Esophagus squamous epithelium (tissue), 5 donors: ENCODE data around the gene FBXO41. TPM values are rescaled to one million over a fixed set of nuclear protein-coding genes. Genes with fewer than 3 reads are reported as not detected.
A peak's percentile ranks its signal among the peaks of the same experiment; 100 is the strongest.

Experiments used
- DNase-seq: peaks from one replicate; lab custom pipeline; 2025; lab: John Stamatoyannopoulos, UW
- H3K27ac ChIP-seq, 4 donors: fragments of 200-600 bp; sonication (generic); one replicate each; pipeline ENCODE4 v1.5.1; 2016 to 2019; ENCODE audit warnings: mild to moderate bottlenecking in 1 of 4
- H3K27me3 ChIP-seq, 4 donors: fragments of 200-600 bp; sonication (generic); 1 replicate in 3 of 4; 2 replicates in 1 of 4; pipeline versions ENCODE4 v1.5.1 to v1.6.0; 2017 to 2021; ENCODE audit warnings: antibody characterized with exemption in 1 of 4
- H3K36me3 ChIP-seq, 3 donors: fragments of 200-600 bp; sonication (generic); one replicate each; pipeline ENCODE4 v1.5.1; 2016 to 2019
- H3K4me1 ChIP-seq, 3 donors: fragments of 200-600 bp; sonication (generic); one replicate each; pipeline ENCODE4 v1.5.1; 2017 to 2019
- H3K4me3 ChIP-seq, 4 donors: fragments of 200-600 bp; sonication (generic); 1 replicate in 3 of 4; 2 replicates in 1 of 4; pipeline ENCODE4 v1.5.1; 2016 to 2019; ENCODE audit warnings: mild to moderate bottlenecking in 2 of 4, moderate library complexity in 1 of 4
- H3K9me3 ChIP-seq, 3 donors: fragments of 200-600 bp; sonication (generic); one replicate each; pipeline ENCODE4 v1.5.1; 2016 to 2019
- CTCF ChIP-seq, 6 experiments: fragments of 450-650 bp in 4 of 6; fragments of 200-600 bp in 2 of 6; sonication (generic) in 2 of 6; IDR thresholded peaks; one replicate each; pipeline ENCODE4 v1.5.1; 2016 to 2019; ENCODE audit warnings: antibody characterized with exemption in 6 of 6, mild to moderate bottlenecking in 4 of 6, moderate library complexity in 4 of 6
- POLR2A ChIP-seq, 4 donors: fragments of 450-650 bp; IDR thresholded peaks; one replicate each; pipeline ENCODE4 v1.6.1; 2017; ENCODE audit warnings: antibody characterized with exemption in 4 of 4, mild to moderate bottlenecking in 4 of 4, moderate library complexity in 3 of 4
- whole genome bisulfite sequencing, 2 donors: methylation state at CpG; one replicate each; pipeline ENCODE4 v1.1.5; 2018; 5-methylcytosine and 5-hydroxymethylcytosine counted together
- intact Hi-C: fragments of 100-400 bp; cut with DNase I; formaldehyde crosslinking; loops from one replicate; pipeline ENCODE4 v1.15.0; 2022
- small RNA-seq, 4 donors: library from RNA; depleted of rRNA; stranded (forward); fragments of <200 nt; gene quantifications; one replicate each; pipeline ENCODE3, GENCODE V24; 2016
- total RNA-seq, 4 donors: library from RNA; depleted of rRNA; stranded (reverse); fragments of >200 nt; gene quantifications; one replicate each; pipeline ENCODE4 v1.1.0, GENCODE V29; 2016
- donor health status: DM: yes; HTN: yes; CAD: no.

FBXO41 gene
- total RNA-seq, 4 donors from 2014 or later, result 1.1 to 2.3 (median 1.3) TPM

GRCh38 chr2:73212098-73212447, 72.2 kb downstream of the FBXO41 start:
- Histone ChIP-seq H3K9me3 (no peaks in the 10 kb centered on the region), H3K27ac (peak overlapping the region in 1 of 4 donors; percentile 17), H3K4me3 (no peak overlapping the region), H3K36me3 (no peaks in the 10 kb centered on the region), H3K27me3 (peaks cover 0 to 4% (median 0%) of the 10 kb centered on the region in 4 donors), H3K4me1 (peaks cover 5 to 32% (median 24%) of the 10 kb centered on the region in 3 donors)
- no peak for TF ChIP-seq CTCF (IDR thresholded peaks at IDR 0.05)
- no peak for TF ChIP-seq POLR2A (IDR thresholded peaks at IDR 0.05)
- WGBS, 2 donors, result 67 to 71% methylated on average over 7 of the region's 7 CpGs
- intact Hi-C loops, result no loop called here
- no peak for DNase-seq

GRCh38 chr2:73210696-73211095, 73.6 kb downstream of the FBXO41 start:
- DNase-seq, result no peak
- no peaks in the 10 kb centered on the region for H3K9me3 ChIP-seq
- WGBS, 2 donors, result 71 to 100% methylated on average over 1 of the region's 6 CpGs
- intact Hi-C loops, result no loop called here
- H3K4me1 ChIP-seq, result peaks cover 5 to 31% (median 24%) of the 10 kb centered on the region in 3 donors
- H3K4me3 ChIP-seq, result no peak overlapping the region
- H3K36me3 ChIP-seq, result no peaks in the 10 kb centered on the region
- H3K27ac ChIP-seq, result no peak overlapping the region
- TF ChIP-seq CTCF (IDR thresholded peaks at IDR 0.05) (no peak), POLR2A (IDR thresholded peaks at IDR 0.05) (no peak)
- H3K27me3 ChIP-seq, result peaks cover 0 to 17% (median 0%) of the 10 kb centered on the region in 4 donors

GRCh38 chr2:73210019-73210418, 74.3 kb downstream of the FBXO41 start:
- no peaks in the 10 kb centered on the region for H3K36me3 ChIP-seq
- no peak overlapping the region for H3K27ac ChIP-seq
- H3K27me3 ChIP-seq, result peaks cover 0 to 24% (median 0%) of the 10 kb centered on the region in 4 donors
- 72 to 84% methylated on average over 4 of the region's 4 CpGs for WGBS, 2 donors
- no peak for TF ChIP-seq CTCF (IDR thresholded peaks at IDR 0.05)
- TF ChIP-seq POLR2A (IDR thresholded peaks at IDR 0.05), result no peak
- intact Hi-C loops, result no loop called here
- no peak overlapping the region for H3K4me3 ChIP-seq
- H3K9me3 ChIP-seq, result no peaks in the 10 kb centered on the region
- DNase-seq, result no peak
- peaks cover 4 to 24% (median 18%) of the 10 kb centered on the region in 3 donors for H3K4me1 ChIP-seq

GRCh38 chr2:73208258-73208657, 76.0 kb downstream of the FBXO41 start:
- no peaks in the 10 kb centered on the region for H3K9me3 ChIP-seq
- no peak for DNase-seq
- no peaks in the 10 kb centered on the region for H3K36me3 ChIP-seq
- peaks cover 0 to 42% (median 7%) of the 10 kb centered on the region in 4 donors for H3K27me3 ChIP-seq
- H3K4me3 ChIP-seq, result no peak overlapping the region
- TF ChIP-seq CTCF (IDR thresholded peaks at IDR 0.05) (no peak), POLR2A (IDR thresholded peaks at IDR 0.05) (no peak)
- H3K4me1 ChIP-seq, result peaks cover under 1 to 14% (median 10%) of the 10 kb centered on the region in 3 donors
- 65 to 85% methylated on average over 2 to 3 of the region's 3 CpGs for WGBS, 2 donors
- no peak overlapping the region for H3K27ac ChIP-seq
- intact Hi-C loops, result no loop called here

- no peaks in the 10 kb centered on the region for H3K9me3 ChIP-seq
- peaks cover 10 to 18% (median 13%) of the 10 kb centered on the region in 3 donors for H3K4me1 ChIP-seq
- no peak overlapping the region for H3K4me3 ChIP-seq
- H3K27me3 ChIP-seq, result peaks cover 7 to 68% (median 18%) of the 10 kb centered on the region in 4 donors
- H3K36me3 ChIP-seq, result no peaks in the 10 kb centered on the region
- no peak for DNase-seq
- WGBS, 2 donors, result 81 to 85% methylated on average over 6 of the region's 6 CpGs
- H3K27ac ChIP-seq, result no peak overlapping the region
- TF ChIP-seq POLR2A (IDR thresholded peaks at IDR 0.05), result no peak
- TF ChIP-seq CTCF (IDR thresholded peaks at IDR 0.05), result no peak
- intact Hi-C loops, result no loop called here
Observed at GRCh38 chr2:73205611-73206010, 78.7 kb downstream of the FBXO41 start.

Small RNAs within 50 kb of the gene (small RNA-seq; reads per million reads assigned to genes)
- 0 reads per million in 4 donors for gene RNU6-111P

Other genes starting within 250 kb of the FBXO41 start
- 10 to 100 TPM in 3 of 4 donors, 1 to 10 TPM in 1; 4.2 to 16.4 (median 12.7) TPM for gene SFXN5, start 212.8 kb downstream of the FBXO41 start, total RNA-seq
- gene RAB11FIP5, start 171.5 kb downstream of the FBXO41 start, total RNA-seq, result 10 to 100 TPM; 12.2 to 19.6 (median 16.6) TPM
- gene NOTO, start 81.9 kb downstream of the FBXO41 start, total RNA-seq, result not detected
- gene SMYD5, start 70.2 kb downstream of the FBXO41 start, total RNA-seq, result 10 to 100 TPM in 3 of 4 donors, 1 to 10 TPM in 1; 5.6 to 22.1 (median 17.6) TPM
- 10 to 100 TPM; 19.2 to 32.8 (median 29.3) TPM for gene PRADC1, start 51.2 kb downstream of the FBXO41 start, total RNA-seq
- 100 to 1,000 TPM; 149 to 246 (median 217) TPM for gene CCT7, start 50.2 kb downstream of the FBXO41 start, total RNA-seq
- under 1 TPM in 1 of 4 donors, not detected in 3; 0.26 TPM for gene EGR4, start 9.1 kb upstream of the FBXO41 start, total RNA-seq
- gene ALMS1, start 101.4 kb upstream of the FBXO41 start, total RNA-seq, result 10 to 100 TPM in 2 of 4 donors, 1 to 10 TPM in 2; 8.4 to 21.4 (median 9.5) TPM